ENCODE data around the gene PAPOLA.
"Not testable (repeated sequence)": the region's sequence is repeated elsewhere in the genome, so short reads cannot be mapped to it uniquely, and the experiment has no call there.

The PAPOLA gene

GRCh38 chr14:96489327-96489726 is 12.9 kb upstream of the PAPOLA start:
- ATAC-seq (no peak), DNase-seq (ENCODE audit: low spot score in 2 of 2) (no peak)
- Mint-ChIP-seq H3K4me3 (no peak overlapping the region), H3K27ac (no peak overlapping the region), H3K9me3 (no peaks in the 10 kb centered on the region), H3K36me3 (no peaks in the 10 kb centered on the region), H3K4me1 (no peaks in the 10 kb centered on the region)

- peaks cover 13% of the 10 kb centered on the region for H3K4me1 Mint-ChIP-seq
- H3K36me3 Mint-ChIP-seq: no peaks in the 10 kb centered on the region
- no peak for ATAC-seq
- no peak overlapping the region for H3K27ac Mint-ChIP-seq
- no peaks in the 10 kb centered on the region for H3K9me3 Mint-ChIP-seq
- H3K4me3 Mint-ChIP-seq: no peak overlapping the region
- no peak for DNase-seq (ENCODE audit: low spot score in 2 of 2)
Measured at GRCh38 chr14:96493178-96493577, 9.0 kb upstream of the PAPOLA start.

- Mint-ChIP-seq H3K4me1 (peaks cover 13% of the 10 kb centered on the region), H3K27ac (no peak overlapping the region), H3K36me3 (no peaks in the 10 kb centered on the region), H3K9me3 (no peaks in the 10 kb centered on the region), H3K4me3 (no peak overlapping the region)
- ATAC-seq (no peak), DNase-seq (ENCODE audit: low spot score in 2 of 2) (no peak)
Measured at GRCh38 chr14:96494331-96494730, 7.9 kb upstream of the PAPOLA start.

- DNase-seq (ENCODE audit: low spot score in 2 of 2) (no peak), ATAC-seq (peak; percentile 75)
- Mint-ChIP-seq H3K4me3 (no peak overlapping the region), H3K4me1 (peaks cover 13% of the 10 kb centered on the region), H3K9me3 (no peaks in the 10 kb centered on the region), H3K27ac (peak overlapping the region; percentile 70), H3K36me3 (peaks cover 2% of the 10 kb centered on the region)
Measured at GRCh38 chr14:96497087-96497486, 5.1 kb upstream of the PAPOLA start.

- DNase-seq (ENCODE audit: low spot score in 2 of 2) (no peak), ATAC-seq (no peak)
- peak overlapping the region; percentile 21 for H3K27ac Mint-ChIP-seq
- H3K9me3 Mint-ChIP-seq: no peaks in the 10 kb centered on the region
- H3K4me1 Mint-ChIP-seq: peaks cover 13% of the 10 kb centered on the region
- no peak overlapping the region for H3K4me3 Mint-ChIP-seq
- H3K36me3 Mint-ChIP-seq: peaks cover 7% of the 10 kb centered on the region
Measured at GRCh38 chr14:96497586-96497985, 4.6 kb upstream of the PAPOLA start.

- H3K4me1 Mint-ChIP-seq: peaks cover 46% of the 10 kb centered on the region
- peak overlapping the region; percentile 94 for H3K4me3 Mint-ChIP-seq
- ATAC-seq (no peak), DNase-seq (ENCODE audit: low spot score in 2 of 2) (no peak)
- peak overlapping the region; percentile 100 for H3K27ac Mint-ChIP-seq
- H3K9me3 Mint-ChIP-seq: no peaks in the 10 kb centered on the region
- H3K36me3 Mint-ChIP-seq: peaks cover 40% of the 10 kb centered on the region
Measured at GRCh38 chr14:96501217-96501739, 904 bp upstream of the PAPOLA start.

GRCh38 chr14:96502621-96503305 is 581 bp downstream of the PAPOLA start:
- ATAC-seq (peak; percentile 52), DNase-seq (ENCODE audit: low spot score in 2 of 2) (peak in 1 of 2 donors; percentile 12)
- H3K9me3 Mint-ChIP-seq: no peaks in the 10 kb centered on the region
- H3K36me3 Mint-ChIP-seq: peaks cover 45% of the 10 kb centered on the region
- H3K4me1 Mint-ChIP-seq: peaks cover 40% of the 10 kb centered on the region
- H3K4me3 Mint-ChIP-seq: peak overlapping the region; percentile 94
- peak overlapping the region; percentile 100 for H3K27ac Mint-ChIP-seq

- peak overlapping the region; percentile 94 for H3K4me3 Mint-ChIP-seq
- H3K9me3 Mint-ChIP-seq: no peaks in the 10 kb centered on the region
- DNase-seq (ENCODE audit: low spot score in 2 of 2) (no peak), ATAC-seq (no peak)
- peaks cover 42% of the 10 kb centered on the region for H3K4me1 Mint-ChIP-seq
- peak overlapping the region; percentile 100 for H3K27ac Mint-ChIP-seq
- H3K36me3 Mint-ChIP-seq: peaks cover 45% of the 10 kb centered on the region
Measured at GRCh38 chr14:96503306-96503679, 1.1 kb downstream of the PAPOLA start.

GRCh38 chr14:96504353-96504752 is 2.2 kb downstream of the PAPOLA start:
- H3K9me3 Mint-ChIP-seq; ATAC-seq; DNase-seq (ENCODE audit: low spot score in 2 of 2): not testable (repeated sequence)
- peak overlapping the region; percentile 100 for H3K27ac Mint-ChIP-seq
- peaks cover 51% of the 10 kb centered on the region for H3K4me1 Mint-ChIP-seq
- H3K4me3 Mint-ChIP-seq: peak overlapping the region; percentile 94
- H3K36me3 Mint-ChIP-seq: peaks cover 45% of the 10 kb centered on the region

GRCh38 chr14:96507723-96508122 is 5.5 kb downstream of the PAPOLA start:
- peaks cover 36% of the 10 kb centered on the region for H3K36me3 Mint-ChIP-seq
- H3K9me3 Mint-ChIP-seq: no peaks in the 10 kb centered on the region
- DNase-seq (ENCODE audit: low spot score in 2 of 2) (no peak), ATAC-seq (no peak)
- H3K27ac Mint-ChIP-seq: peak overlapping the region; percentile 67
- H3K4me3 Mint-ChIP-seq: no peak overlapping the region
- H3K4me1 Mint-ChIP-seq: peaks cover 73% of the 10 kb centered on the region

GRCh38 chr14:96508900-96509299 is 6.7 kb downstream of the PAPOLA start:
- Mint-ChIP-seq H3K27ac (no peak overlapping the region), H3K9me3 (no peaks in the 10 kb centered on the region), H3K36me3 (peaks cover 25% of the 10 kb centered on the region), H3K4me1 (peaks cover 73% of the 10 kb centered on the region), H3K4me3 (no peak overlapping the region)
- ATAC-seq (no peak), DNase-seq (ENCODE audit: low spot score in 2 of 2) (no peak)

GRCh38 chr14:96509457-96510090 is 7.4 kb downstream of the PAPOLA start:
- Mint-ChIP-seq H3K4me1 (peaks cover 72% of the 10 kb centered on the region), H3K27ac (no peak overlapping the region)

GRCh38 chr14:96511146-96511545 is 9.0 kb downstream of the PAPOLA start:
- H3K36me3 Mint-ChIP-seq: peaks cover 6% of the 10 kb centered on the region
- H3K4me1 Mint-ChIP-seq: peaks cover 72% of the 10 kb centered on the region

More at GRCh38 chr14:96509457-96510090, 7.4 kb downstream of the PAPOLA start:
- H3K4me3 Mint-ChIP-seq: no peak overlapping the region
- H3K9me3 Mint-ChIP-seq: no peaks in the 10 kb centered on the region
- no peak for DNase-seq (ENCODE audit: low spot score in 2 of 2)
- peaks cover 19% of the 10 kb centered on the region for H3K36me3 Mint-ChIP-seq
- ATAC-seq: no peak

GRCh38 chr14:96511667-96512066 is 9.5 kb downstream of the PAPOLA start:
- DNase-seq (ENCODE audit: low spot score in 2 of 2): no peak
- Mint-ChIP-seq H3K36me3 (peaks cover 6% of the 10 kb centered on the region), H3K4me3 (no peak overlapping the region), H3K9me3 (no peaks in the 10 kb centered on the region), H3K4me1 (peaks cover 68% of the 10 kb centered on the region), H3K27ac (no peak overlapping the region)
- no peak for ATAC-seq

More at GRCh38 chr14:96511146-96511545, 9.0 kb downstream of the PAPOLA start:
- no peak overlapping the region for H3K27ac Mint-ChIP-seq
- no peak overlapping the region for H3K4me3 Mint-ChIP-seq
- DNase-seq (ENCODE audit: low spot score in 2 of 2) (no peak), ATAC-seq (no peak)
- H3K9me3 Mint-ChIP-seq: no peaks in the 10 kb centered on the region

- DNase-seq (ENCODE audit: low spot score in 2 of 2): no peak
- Mint-ChIP-seq H3K9me3 (no peaks in the 10 kb centered on the region), H3K27ac (no peak overlapping the region)
Measured at GRCh38 chr14:96512122-96512521, 9.9 kb downstream of the PAPOLA start.

More at GRCh38 chr14:96512122-96512521, 9.9 kb downstream of the PAPOLA start:
- no peak for ATAC-seq
- peaks cover 5% of the 10 kb centered on the region for H3K36me3 Mint-ChIP-seq
- peaks cover 71% of the 10 kb centered on the region for H3K4me1 Mint-ChIP-seq
- H3K4me3 Mint-ChIP-seq: no peak overlapping the region

Data from stimulated activated effector memory CD8-positive, alpha-beta T cell treated with anti-CD3 and anti-CD28 coated beads, Interleukin-12 subunit alpha, Interleukin-12 subunit beta, amount 100 ng/mL, for 72 hours (primary cell).